HepG2 (cell line): ENCODE measurements around the gene PTAR1.

Experiments used
- CTCF ChIP-seq: sonication (generic); formaldehyde crosslinking; IDR thresholded peaks from 2 replicates; pipeline ENCODE4 v1.5.0; 2020; ENCODE audit warnings: mild to moderate bottlenecking, missing genetic modification reagents, moderate library complexity
- EZH2 ChIP-seq: conservative IDR thresholded peaks from 2 replicates; pipeline ENCODE4 v1.6.1; 2012; ENCODE audit warnings: mild to moderate bottlenecking, low read depth, low read length, moderate library complexity
- JUN ChIP-seq: sonication (generic); formaldehyde crosslinking; IDR thresholded peaks from 2 replicates; pipeline ENCODE4 v1.4.0; 2020; ENCODE audit warnings: mild to moderate bottlenecking, missing genetic modification reagents
- KDM5A ChIP-seq: fragments of 200-600 bp; sonication (generic); IDR thresholded peaks from 2 replicates; pipeline ENCODE4 v1.7.0; 2018; ENCODE audit warnings: antibody characterized with exemption, mild to moderate bottlenecking, low read length, borderline replicate concordance
- NCOA1 ChIP-seq: sonication (generic); formaldehyde crosslinking; IDR thresholded peaks from 2 replicates; pipeline ENCODE4 v1.9.0; 2021; ENCODE audit warnings: missing genetic modification reagents
- RBFOX2 ChIP-seq: fragments of 200-400 bp; formaldehyde crosslinking; IDR thresholded peaks from 2 replicates; pipeline ENCODE4 v1.6.1; 2017; ENCODE audit warnings: low read depth, mild to moderate bottlenecking, low read length
- ZFP82 ChIP-seq: sonication (generic); formaldehyde crosslinking; IDR thresholded peaks from 2 replicates; pipeline ENCODE4 v1.5.1; 2020; ENCODE audit warnings: mild to moderate bottlenecking, missing genetic modification reagents, borderline replicate concordance
- ZNF274 ChIP-seq: sonication (generic); formaldehyde crosslinking; IDR thresholded peaks from 2 replicates; pipeline ENCODE4 v1.5.1; 2020; ENCODE audit warnings: mild to moderate bottlenecking, missing genetic modification reagents
- TF ChIP-seq, protein P1 (sequence below): IDR thresholded peaks from 2 replicates; pipeline ENCODE4 v1.4.0; 2020; ENCODE audit warnings: mild to moderate bottlenecking, missing genetic modification reagents

DNA sequence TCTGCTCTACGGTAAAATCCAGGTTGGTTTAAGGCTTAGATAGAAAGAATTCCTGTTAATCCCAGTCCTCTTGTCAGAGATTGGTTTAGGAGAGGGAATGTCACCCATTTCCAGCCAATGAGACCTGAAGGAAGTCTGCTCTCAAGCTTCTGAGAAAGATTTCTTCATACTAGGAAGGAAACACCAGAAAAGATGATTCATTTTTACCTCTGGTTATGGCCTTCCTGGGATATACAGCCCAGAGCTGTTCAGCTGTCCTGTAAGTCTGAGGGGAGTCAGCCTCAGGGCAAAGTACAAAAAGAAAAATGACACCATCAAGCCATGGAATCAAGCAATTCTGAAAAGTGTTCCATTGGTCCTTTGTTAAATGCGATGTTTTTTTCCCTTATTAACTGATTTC, 42.2 kb upstream of the PTAR1 start:
- no peak for TF ChIP-seq ZFP82 (CRISPR knock-in tag)
- no peak for TF ChIP-seq JUN (CRISPR knock-in tag)
- TF ChIP-seq KDM5A: no peak
- TF ChIP-seq EZH2: no peak
- TF ChIP-seq, protein P1, sequence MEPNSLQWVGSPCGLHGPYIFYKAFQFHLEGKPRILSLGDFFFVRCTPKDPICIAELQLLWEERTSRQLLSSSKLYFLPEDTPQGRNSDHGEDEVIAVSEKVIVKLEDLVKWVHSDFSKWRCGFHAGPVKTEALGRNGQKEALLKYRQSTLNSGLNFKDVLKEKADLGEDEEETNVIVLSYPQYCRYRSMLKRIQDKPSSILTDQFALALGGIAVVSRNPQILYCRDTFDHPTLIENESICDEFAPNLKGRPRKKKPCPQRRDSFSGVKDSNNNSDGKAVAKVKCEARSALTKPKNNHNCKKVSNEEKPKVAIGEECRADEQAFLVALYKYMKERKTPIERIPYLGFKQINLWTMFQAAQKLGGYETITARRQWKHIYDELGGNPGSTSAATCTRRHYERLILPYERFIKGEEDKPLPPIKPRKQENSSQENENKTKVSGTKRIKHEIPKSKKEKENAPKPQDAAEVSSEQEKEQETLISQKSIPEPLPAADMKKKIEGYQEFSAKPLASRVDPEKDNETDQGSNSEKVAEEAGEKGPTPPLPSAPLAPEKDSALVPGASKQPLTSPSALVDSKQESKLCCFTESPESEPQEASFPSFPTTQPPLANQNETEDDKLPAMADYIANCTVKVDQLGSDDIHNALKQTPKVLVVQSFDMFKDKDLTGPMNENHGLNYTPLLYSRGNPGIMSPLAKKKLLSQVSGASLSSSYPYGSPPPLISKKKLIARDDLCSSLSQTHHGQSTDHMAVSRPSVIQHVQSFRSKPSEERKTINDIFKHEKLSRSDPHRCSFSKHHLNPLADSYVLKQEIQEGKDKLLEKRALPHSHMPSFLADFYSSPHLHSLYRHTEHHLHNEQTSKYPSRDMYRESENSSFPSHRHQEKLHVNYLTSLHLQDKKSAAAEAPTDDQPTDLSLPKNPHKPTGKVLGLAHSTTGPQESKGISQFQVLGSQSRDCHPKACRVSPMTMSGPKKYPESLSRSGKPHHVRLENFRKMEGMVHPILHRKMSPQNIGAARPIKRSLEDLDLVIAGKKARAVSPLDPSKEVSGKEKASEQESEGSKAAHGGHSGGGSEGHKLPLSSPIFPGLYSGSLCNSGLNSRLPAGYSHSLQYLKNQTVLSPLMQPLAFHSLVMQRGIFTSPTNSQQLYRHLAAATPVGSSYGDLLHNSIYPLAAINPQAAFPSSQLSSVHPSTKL (CRISPR knock-in tag): no peak
- no peak for TF ChIP-seq CTCF (CRISPR knock-in tag)
- no peak for TF ChIP-seq RBFOX2
- TF ChIP-seq NCOA1 (CRISPR knock-in tag): no peak
- no peak for TF ChIP-seq ZNF274
